AG04449 (cell line): ENCODE results near the gene HEY2.

Experiments
- CTCF ChIA-PET: fragments of 350-600 bp; formaldehyde crosslinking; extraction: SDS; loops from one replicate; lab custom pipeline; 2021; ENCODE audit warnings: antibody characterized with exemption; lab: Yijun Ruan, JAX
- POLR2A ChIA-PET: fragments of 400-600, 350-600 bp; formaldehyde crosslinking; extraction: SDS; loops from one replicate; lab custom pipeline; 2020; ENCODE audit warnings: antibody characterized with exemption, inconsistent platforms; lab: Yijun Ruan, JAX
- DNase-seq: peaks from one replicate; pipeline ENCODE4 v3.0.0-alpha.2; 2010; ENCODE audit warnings: low read depth, low spot score
- H3K4me3 ChIP-seq: 2 replicates; pipeline ENCODE4 v1.5.1; 2011; ENCODE audit warnings: low read depth, mild to moderate bottlenecking, control low read depth, low read length
- TF ChIP-seq, protein P1 (sequence below): IDR thresholded peaks from one replicate; pipeline ENCODE4 v1.5.1; 2011; ENCODE audit warnings: mild to moderate bottlenecking, moderate library complexity, low read length, control low read depth, inconsistent platforms; ENCODE audit not compliant: insufficient read depth; ENCODE audit errors: missing control alignments

HEY2 gene

DNA sequence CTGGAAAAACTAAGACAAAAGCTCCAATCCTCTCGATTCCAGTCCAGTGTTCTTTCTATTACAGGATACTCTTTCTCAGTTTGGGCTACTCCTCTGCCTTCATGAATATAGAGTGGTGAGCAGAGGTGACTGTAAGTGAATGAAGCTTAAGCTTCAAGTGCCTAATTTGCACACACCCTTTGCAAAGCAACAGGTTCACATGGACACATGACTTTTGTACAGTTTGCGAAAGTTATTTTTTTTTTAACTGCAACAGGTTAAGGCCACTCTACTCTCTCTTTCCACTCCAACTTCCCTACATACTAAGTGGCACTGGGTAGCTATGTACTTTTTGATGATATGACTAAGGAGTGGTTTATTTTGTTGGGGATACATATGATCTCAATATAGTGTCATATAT is 19.4 kb upstream of the HEY2 start:
- H3K4me3 ChIP-seq: no peak overlapping the region
- CTCF ChIA-PET: interaction anchor here (0.7 kb wide), 1 partner anchor 417 kb away, joined by 3 read pairs; no protein-coding TSS in a partner anchor
- POLR2A ChIA-PET: no interaction called here
- DNase-seq: no peak
- TF ChIP-seq, protein P1, sequence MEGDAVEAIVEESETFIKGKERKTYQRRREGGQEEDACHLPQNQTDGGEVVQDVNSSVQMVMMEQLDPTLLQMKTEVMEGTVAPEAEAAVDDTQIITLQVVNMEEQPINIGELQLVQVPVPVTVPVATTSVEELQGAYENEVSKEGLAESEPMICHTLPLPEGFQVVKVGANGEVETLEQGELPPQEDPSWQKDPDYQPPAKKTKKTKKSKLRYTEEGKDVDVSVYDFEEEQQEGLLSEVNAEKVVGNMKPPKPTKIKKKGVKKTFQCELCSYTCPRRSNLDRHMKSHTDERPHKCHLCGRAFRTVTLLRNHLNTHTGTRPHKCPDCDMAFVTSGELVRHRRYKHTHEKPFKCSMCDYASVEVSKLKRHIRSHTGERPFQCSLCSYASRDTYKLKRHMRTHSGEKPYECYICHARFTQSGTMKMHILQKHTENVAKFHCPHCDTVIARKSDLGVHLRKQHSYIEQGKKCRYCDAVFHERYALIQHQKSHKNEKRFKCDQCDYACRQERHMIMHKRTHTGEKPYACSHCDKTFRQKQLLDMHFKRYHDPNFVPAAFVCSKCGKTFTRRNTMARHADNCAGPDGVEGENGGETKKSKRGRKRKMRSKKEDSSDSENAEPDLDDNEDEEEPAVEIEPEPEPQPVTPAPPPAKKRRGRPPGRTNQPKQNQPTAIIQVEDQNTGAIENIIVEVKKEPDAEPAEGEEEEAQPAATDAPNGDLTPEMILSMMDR: no peak

- TF ChIP-seq, protein P1: no peak
- no peak overlapping the region for H3K4me3 ChIP-seq
- CTCF ChIA-PET: no interaction called here
- POLR2A ChIA-PET: no interaction called here
- DNase-seq: no peak
These were observed 17.0 kb upstream of the HEY2 start for GRCh38 chr6:125732398-125732797.

- TF ChIP-seq, protein P1: no peak
- CTCF ChIA-PET: interaction anchor here (1.3 kb wide), 1 partner anchor 15 kb away, joined by 3 read pairs; no protein-coding TSS in a partner anchor
These were observed 15.7 kb upstream of the HEY2 start for GRCh38 chr6:125733516-125734300.

DNA sequence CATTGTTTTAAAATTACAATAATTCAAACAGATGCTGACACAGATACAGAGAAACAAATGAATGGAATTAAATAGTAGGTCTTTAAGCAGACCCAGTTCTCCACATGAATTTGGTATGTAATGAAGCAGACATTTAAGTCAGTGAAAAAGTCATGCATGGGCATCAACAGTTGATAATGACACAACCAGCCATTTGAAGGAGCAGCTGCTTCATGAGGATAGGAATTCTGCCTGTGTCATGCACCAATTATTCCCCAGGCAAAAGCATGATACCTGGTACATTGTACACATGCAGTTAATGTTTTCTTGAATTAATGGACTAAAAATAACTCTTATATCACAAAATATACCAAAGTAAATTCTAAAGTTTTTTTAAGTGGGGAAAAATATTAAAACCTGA is 11.2 kb upstream of the HEY2 start:
- H3K4me3 ChIP-seq: no peak overlapping the region
- CTCF ChIA-PET: no interaction called here
- TF ChIP-seq, protein P1: no peak
- no peak for DNase-seq
- POLR2A ChIA-PET: no interaction called here

More at GRCh38 chr6:125733516-125734300, 15.7 kb upstream of the HEY2 start:
- H3K4me3 ChIP-seq: no peak overlapping the region
- DNase-seq: no peak
- POLR2A ChIA-PET: no interaction called here

GRCh38 chr6:125739364-125739763 is 10.1 kb upstream of the HEY2 start:
- CTCF ChIA-PET: no interaction called here
- DNase-seq: no peak
- POLR2A ChIA-PET: no interaction called here

GRCh38 chr6:125741336-125741735 is 8.1 kb upstream of the HEY2 start:
- ChIA-PET CTCF (no interaction called here), POLR2A (no interaction called here)
- no peak overlapping the region for H3K4me3 ChIP-seq
- TF ChIP-seq, protein P1: no peak
- DNase-seq: no peak

More at GRCh38 chr6:125739364-125739763, 10.1 kb upstream of the HEY2 start:
- no peak overlapping the region for H3K4me3 ChIP-seq
- TF ChIP-seq, protein P1: no peak
